ENCODE results near the gene RNF220. TPM values are rescaled to one million over a fixed set of nuclear protein-coding genes. Genes with fewer than 3 reads are reported as not detected.

The RNF220 gene
- total RNA-seq, 1 experiment from 2014 or later = 128 TPM

GRCh38 chr1:44418022-44418673 lies 13.1 kb downstream of the RNF220 start:
- 0 out of 2 replicates have a peak, but pooled peaks have one; percentile 4 for ATAC-seq
- peak overlapping the region; percentile 84 for H3K4me3 Mint-ChIP-seq
- peaks cover 27% of the 10 kb centered on the region for H3K27me3 Mint-ChIP-seq (ENCODE audit: low read depth)
- no peaks in the 10 kb centered on the region; the same call in 1 of the 2 replicates for H3K36me3 Mint-ChIP-seq
- H3K4me1 Mint-ChIP-seq = peaks cover 59% of the 10 kb centered on the region
- DNase-seq (ENCODE audit: low spot score) = peak; percentile 42
- no peak for TF ChIP-seq ESRRA (CRISPR knock-in tag; IDR thresholded peaks at IDR 0.05; ENCODE audit: borderline replicate concordance)
- TF ChIP-seq, protein P1, sequence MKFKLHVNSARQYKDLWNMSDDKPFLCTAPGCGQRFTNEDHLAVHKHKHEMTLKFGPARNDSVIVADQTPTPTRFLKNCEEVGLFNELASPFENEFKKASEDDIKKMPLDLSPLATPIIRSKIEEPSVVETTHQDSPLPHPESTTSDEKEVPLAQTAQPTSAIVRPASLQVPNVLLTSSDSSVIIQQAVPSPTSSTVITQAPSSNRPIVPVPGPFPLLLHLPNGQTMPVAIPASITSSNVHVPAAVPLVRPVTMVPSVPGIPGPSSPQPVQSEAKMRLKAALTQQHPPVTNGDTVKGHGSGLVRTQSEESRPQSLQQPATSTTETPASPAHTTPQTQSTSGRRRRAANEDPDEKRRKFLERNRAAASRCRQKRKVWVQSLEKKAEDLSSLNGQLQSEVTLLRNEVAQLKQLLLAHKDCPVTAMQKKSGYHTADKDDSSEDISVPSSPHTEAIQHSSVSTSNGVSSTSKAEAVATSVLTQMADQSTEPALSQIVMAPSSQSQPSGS (CRISPR knock-in tag; IDR thresholded peaks at IDR 0.05; ENCODE audit: borderline replicate concordance, low read depth) = no peak
- TF ChIP-seq, protein P2, sequence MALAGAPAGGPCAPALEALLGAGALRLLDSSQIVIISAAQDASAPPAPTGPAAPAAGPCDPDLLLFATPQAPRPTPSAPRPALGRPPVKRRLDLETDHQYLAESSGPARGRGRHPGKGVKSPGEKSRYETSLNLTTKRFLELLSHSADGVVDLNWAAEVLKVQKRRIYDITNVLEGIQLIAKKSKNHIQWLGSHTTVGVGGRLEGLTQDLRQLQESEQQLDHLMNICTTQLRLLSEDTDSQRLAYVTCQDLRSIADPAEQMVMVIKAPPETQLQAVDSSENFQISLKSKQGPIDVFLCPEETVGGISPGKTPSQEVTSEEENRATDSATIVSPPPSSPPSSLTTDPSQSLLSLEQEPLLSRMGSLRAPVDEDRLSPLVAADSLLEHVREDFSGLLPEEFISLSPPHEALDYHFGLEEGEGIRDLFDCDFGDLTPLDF (CRISPR knock-in tag; IDR thresholded peaks at IDR 0.05) = no peak
- TF ChIP-seq ZNF263 (CRISPR knock-in tag; IDR thresholded peaks at IDR 0.05; ENCODE audit: low read depth) = peak; percentile 40; the same call in 1 of the 2 replicates
- CTCF ChIA-PET = no interaction called here
- POLR2A ChIA-PET = no interaction called here
- peak overlapping the region; percentile 87; the same call in 1 of the 2 replicates for H3K27ac Mint-ChIP-seq
- H3K9me3 Mint-ChIP-seq = no peaks in the 10 kb centered on the region

DNA sequence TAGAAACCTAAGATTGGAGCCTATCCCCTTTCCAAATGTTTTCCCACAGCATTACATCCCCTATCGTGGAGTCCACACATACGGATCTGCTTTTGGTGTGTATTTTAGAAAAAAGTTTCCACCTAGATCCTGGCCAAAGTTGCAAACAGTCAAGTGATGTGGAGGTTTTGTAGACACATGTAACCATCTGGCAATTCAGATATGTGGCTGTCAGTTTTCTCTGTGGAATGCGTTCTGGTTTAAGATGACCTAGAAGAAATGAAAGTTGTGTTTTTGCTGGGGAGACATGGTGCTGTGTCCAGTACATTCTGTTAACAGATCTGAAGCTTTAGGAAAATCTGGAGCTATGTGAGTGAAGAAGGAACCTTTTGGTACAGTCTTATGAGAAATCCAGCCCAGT lies 14.8 kb downstream of the RNF220 start:
- H3K27me3 Mint-ChIP-seq (ENCODE audit: low read depth) = peaks cover 24% of the 10 kb centered on the region

DNA sequence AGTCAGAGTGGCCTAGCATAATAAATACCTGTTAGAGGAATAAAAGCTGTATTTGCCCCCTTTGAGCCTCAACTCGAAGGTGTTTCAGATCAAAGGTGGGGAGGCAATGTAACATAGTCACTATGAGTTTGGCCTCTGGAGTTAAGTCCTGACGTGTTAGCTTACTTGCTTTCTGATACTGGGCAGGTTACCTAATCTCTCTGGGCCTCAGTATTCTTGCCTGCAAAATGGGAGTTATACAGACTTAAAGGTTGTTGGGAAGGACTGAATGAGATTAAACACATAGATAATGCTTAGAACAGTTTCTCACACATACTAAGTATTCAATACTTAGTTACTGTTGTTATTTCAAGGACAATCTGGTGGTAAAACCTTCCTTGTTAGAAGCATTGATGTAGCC lies 15.5 kb downstream of the RNF220 start:
- Mint-ChIP-seq H3K27ac (no peak overlapping the region), H3K36me3 (no peaks in the 10 kb centered on the region; the same call in 1 of the 2 replicates), H3K4me1 (peaks cover 76% of the 10 kb centered on the region), H3K9me3 (no peaks in the 10 kb centered on the region), H3K27me3 (ENCODE audit: low read depth) (peaks cover 21% of the 10 kb centered on the region), H3K4me3 (no peak overlapping the region)
- CTCF ChIA-PET = interaction anchor here (1.5 kb wide), 1 partner anchor 12 kb away, joined by 6 read pairs; no protein-coding TSS in a partner anchor
- DNase-seq (ENCODE audit: low spot score) = no peak
- TF ChIP-seq ZBTB21 (CRISPR knock-in tag; IDR thresholded peaks at IDR 0.05; ENCODE audit: borderline replicate concordance) (no peak), NR1H2 (CRISPR knock-in tag; IDR thresholded peaks at IDR 0.05) (no peak)
- POLR2A ChIA-PET = no interaction called here
- no peak for ATAC-seq

More for the DNA sequence above, 14.8 kb downstream of the RNF220 start:
- no peak overlapping the region for H3K4me3 Mint-ChIP-seq
- ChIA-PET CTCF (no interaction called here), POLR2A (no interaction called here)
- DNase-seq (ENCODE audit: low spot score) (no peak), ATAC-seq (no peak)
- H3K9me3 Mint-ChIP-seq = no peaks in the 10 kb centered on the region
- peaks cover 73% of the 10 kb centered on the region for H3K4me1 Mint-ChIP-seq
- no peak overlapping the region; the same call in 1 of the 2 replicates for H3K27ac Mint-ChIP-seq
- TF ChIP-seq FOXP1 (CRISPR knock-in tag; IDR thresholded peaks at IDR 0.05; ENCODE audit: borderline replicate concordance) (no peak), NR3C1 (CRISPR knock-in tag; conservative IDR thresholded peaks at IDR 0.05; ENCODE audit: low read depth) (no peak)
- no peaks in the 10 kb centered on the region; the same call in 1 of the 2 replicates for H3K36me3 Mint-ChIP-seq

- Mint-ChIP-seq H3K9me3 (no peaks in the 10 kb centered on the region), H3K4me1 (peaks cover 70% of the 10 kb centered on the region), H3K4me3 (no peak overlapping the region), H3K36me3 (no peaks in the 10 kb centered on the region; the same call in 1 of the 2 replicates), H3K27me3 (ENCODE audit: low read depth) (peaks cover 11% of the 10 kb centered on the region), H3K27ac (no peak overlapping the region; the same call in 1 of the 2 replicates)
- ChIA-PET CTCF (interaction anchor here (0.7 to 1.6 kb wide), 5 partner anchors 13 to 122 kb away, joined by 3 to 7 read pairs (median 5); partner anchors contain the start of gene RNF220), POLR2A (no interaction called here)
- ATAC-seq = no peak
- DNase-seq (ENCODE audit: low spot score) = no peak
- TF ChIP-seq, protein P3, sequence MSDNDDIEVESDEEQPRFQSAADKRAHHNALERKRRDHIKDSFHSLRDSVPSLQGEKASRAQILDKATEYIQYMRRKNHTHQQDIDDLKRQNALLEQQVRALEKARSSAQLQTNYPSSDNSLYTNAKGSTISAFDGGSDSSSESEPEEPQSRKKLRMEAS (CRISPR knock-in tag; IDR thresholded peaks at IDR 0.05) = no peak
- TF ChIP-seq SOX15 (CRISPR knock-in tag; IDR thresholded peaks at IDR 0.05) (no peak), IRF2 (CRISPR knock-in tag; IDR thresholded peaks at IDR 0.05; ENCODE audit: borderline replicate concordance, low read depth) (no peak), FOXP4 (CRISPR knock-in tag; IDR thresholded peaks at IDR 0.05) (no peak), FOXP1 (CRISPR knock-in tag; IDR thresholded peaks at IDR 0.05; ENCODE audit: borderline replicate concordance) (no peak), ELF4 (CRISPR knock-in tag; IDR thresholded peaks at IDR 0.05; ENCODE audit: low read depth) (no peak), NR2C2 (CRISPR knock-in tag; IDR thresholded peaks at IDR 0.05) (no peak), ZNF425 (CRISPR knock-in tag; conservative IDR thresholded peaks at IDR 0.05) (no peak), ZNF317 (CRISPR knock-in tag; IDR thresholded peaks at IDR 0.05; ENCODE audit: borderline replicate concordance, low read depth) (no peak)
- TF ChIP-seq, protein P4, sequence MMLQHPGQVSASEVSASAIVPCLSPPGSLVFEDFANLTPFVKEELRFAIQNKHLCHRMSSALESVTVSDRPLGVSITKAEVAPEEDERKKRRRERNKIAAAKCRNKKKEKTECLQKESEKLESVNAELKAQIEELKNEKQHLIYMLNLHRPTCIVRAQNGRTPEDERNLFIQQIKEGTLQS (CRISPR knock-in tag; conservative IDR thresholded peaks at IDR 0.05) = no peak
- TF ChIP-seq, protein P5, sequence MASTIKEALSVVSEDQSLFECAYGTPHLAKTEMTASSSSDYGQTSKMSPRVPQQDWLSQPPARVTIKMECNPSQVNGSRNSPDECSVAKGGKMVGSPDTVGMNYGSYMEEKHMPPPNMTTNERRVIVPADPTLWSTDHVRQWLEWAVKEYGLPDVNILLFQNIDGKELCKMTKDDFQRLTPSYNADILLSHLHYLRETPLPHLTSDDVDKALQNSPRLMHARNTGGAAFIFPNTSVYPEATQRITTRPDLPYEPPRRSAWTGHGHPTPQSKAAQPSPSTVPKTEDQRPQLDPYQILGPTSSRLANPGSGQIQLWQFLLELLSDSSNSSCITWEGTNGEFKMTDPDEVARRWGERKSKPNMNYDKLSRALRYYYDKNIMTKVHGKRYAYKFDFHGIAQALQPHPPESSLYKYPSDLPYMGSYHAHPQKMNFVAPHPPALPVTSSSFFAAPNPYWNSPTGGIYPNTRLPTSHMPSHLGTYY (CRISPR knock-in tag; IDR thresholded peaks at IDR 0.05) = no peak
Measured at GRCh38 chr1:44421446-44421884, 16.4 kb downstream of the RNF220 start.

Measured in WTC11 (cell line).